ENCODE data around the gene MKI67.

MKI67 gene

DNA sequence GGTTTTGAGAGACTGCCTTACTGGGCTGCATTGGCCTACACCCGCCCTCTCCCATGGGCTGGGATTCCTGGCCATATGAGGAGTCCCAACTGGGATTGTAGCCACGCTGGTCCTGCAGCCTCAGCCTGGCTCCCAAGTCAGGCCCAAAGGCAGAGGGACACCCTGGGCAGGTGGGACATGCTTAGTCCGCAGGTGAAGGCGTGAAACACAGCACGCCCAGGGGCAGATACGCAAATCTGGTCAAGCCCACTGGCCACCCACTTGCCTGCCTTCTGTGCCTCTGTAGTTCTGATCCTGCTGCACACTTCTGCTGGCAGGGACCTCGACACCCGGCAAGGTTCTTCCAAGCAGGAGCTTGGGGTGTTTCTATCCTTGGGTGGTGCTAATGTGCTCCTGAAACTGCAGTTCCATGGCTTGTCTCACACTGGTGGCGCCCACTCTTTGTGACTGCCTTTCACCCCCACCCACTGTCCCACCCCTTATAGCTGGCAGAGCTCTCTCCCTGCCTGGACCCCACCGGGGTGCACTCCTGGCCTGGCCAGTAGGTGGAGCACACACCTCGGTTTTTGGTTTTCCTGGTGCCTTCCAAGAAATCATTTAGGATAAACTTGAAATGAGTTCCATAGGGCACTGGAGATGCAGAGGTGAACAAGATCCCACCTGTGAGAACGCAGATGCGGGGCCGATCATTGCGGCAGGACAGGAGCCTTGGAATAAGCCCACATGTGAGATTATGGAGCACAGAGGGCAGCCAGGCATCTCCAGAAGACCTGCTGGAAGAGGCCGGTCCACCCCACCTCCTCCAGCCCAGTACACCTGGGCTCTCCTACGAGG lies 47.9 kb downstream of the MKI67 start:
- peaks cover 33% of the 10 kb centered on the region for H3K36me3 Mint-ChIP-seq (ENCODE audit: low read depth)
- no peaks in the 10 kb centered on the region for H3K9me3 Mint-ChIP-seq
- H3K27ac Mint-ChIP-seq: no peak overlapping the region

DNA sequence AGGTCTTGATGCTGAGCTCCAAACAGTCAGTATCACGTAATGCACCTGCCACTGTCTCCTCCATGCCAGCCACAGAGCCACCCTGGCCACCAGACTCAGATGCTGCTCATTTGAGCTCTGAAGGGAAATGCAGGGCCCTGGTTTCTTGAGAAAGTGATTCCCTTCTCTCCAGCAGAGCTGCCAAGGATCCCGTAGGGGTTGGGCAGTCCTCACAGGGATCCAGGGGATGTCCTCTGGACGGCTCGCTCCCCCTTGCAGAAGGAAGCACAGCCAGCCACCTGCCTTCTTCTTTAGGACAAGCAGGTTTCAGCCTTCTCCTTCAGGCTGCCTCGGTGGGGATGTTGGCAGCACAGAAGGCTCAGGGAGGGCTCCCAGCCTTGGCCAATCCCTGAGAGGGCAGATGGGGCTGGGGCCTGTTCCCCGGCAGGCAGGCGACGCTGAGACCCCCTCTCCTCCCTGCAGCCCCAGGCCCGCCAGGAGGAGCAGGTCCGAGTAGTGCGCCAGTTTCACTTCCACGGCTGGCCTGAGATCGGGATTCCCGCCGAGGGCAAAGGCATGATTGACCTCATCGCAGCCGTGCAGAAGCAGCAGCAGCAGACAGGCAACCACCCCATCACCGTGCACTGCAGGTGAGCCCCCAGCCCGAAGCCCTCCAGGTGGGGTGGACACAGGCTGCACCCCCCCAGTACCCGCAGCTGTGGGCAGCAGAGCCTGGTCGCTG lies 48.9 kb downstream of the MKI67 start:
- Mint-ChIP-seq H3K36me3 (ENCODE audit: low read depth) (peaks cover 40% of the 10 kb centered on the region), H3K9me3 (no peaks in the 10 kb centered on the region), H3K4me1 (ENCODE audit: low read depth) (peaks cover 10% of the 10 kb centered on the region), H3K4me3 (no peak overlapping the region), H3K27me3 (ENCODE audit: low read depth) (no peaks in the 10 kb centered on the region), H3K27ac (no peak overlapping the region)
- DNase-seq (ENCODE audit: low spot score): no peak

More for the DNA sequence above, 47.9 kb downstream of the MKI67 start:
- Mint-ChIP-seq H3K4me1 (ENCODE audit: low read depth) (peaks cover 8% of the 10 kb centered on the region), H3K4me3 (no peak overlapping the region), H3K27me3 (ENCODE audit: low read depth) (no peaks in the 10 kb centered on the region)
- DNase-seq (ENCODE audit: low spot score): no peak

DNA sequence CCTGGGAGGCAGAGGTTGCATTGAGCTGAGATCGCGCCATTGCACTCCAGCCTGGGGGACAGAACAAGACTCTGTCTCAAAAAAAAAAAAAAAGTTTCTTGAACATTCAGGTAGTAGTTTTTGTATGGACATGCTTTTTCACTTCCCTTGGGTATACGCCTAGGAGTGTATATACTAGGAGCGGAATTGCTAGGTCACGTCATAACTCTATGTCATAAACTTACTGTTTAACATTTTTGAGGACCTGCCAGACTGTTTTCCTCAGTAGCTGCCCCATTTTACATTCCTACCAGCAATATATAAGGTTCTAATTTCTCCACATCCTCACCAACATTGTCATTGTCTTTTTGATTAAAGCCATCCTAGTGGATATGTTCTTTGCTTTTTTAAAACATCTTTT lies 51.6 kb downstream of the MKI67 start:
- no peaks in the 10 kb centered on the region for H3K27me3 Mint-ChIP-seq (ENCODE audit: low read depth)
- no peak overlapping the region for H3K4me3 Mint-ChIP-seq
- no peak overlapping the region for H3K27ac Mint-ChIP-seq
- peaks cover 10% of the 10 kb centered on the region for H3K4me1 Mint-ChIP-seq (ENCODE audit: low read depth)
- peaks cover 59% of the 10 kb centered on the region for H3K36me3 Mint-ChIP-seq (ENCODE audit: low read depth)
- no peaks in the 10 kb centered on the region for H3K9me3 Mint-ChIP-seq
- DNase-seq (ENCODE audit: low spot score): no peak

DNA sequence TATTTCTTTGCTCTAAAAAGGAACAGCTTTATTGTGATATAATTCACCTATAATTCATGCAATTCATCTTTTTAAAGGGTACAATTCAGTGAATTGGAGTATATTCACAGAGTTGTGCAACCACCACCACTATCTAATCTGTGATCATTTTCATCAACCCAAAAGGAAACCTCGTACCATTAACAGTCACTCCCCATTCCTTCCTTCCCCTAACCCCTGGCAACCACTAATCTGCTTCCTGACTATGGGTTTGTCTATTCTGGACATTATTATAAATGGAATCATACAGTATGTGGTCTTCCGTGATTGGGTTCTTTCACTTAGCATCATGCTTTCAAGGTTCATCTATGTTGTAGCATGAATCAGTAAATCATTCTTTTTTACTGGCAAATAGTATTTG lies 52.3 kb downstream of the MKI67 start:
- H3K9me3 Mint-ChIP-seq: no peaks in the 10 kb centered on the region
- no peak overlapping the region for H3K27ac Mint-ChIP-seq
- H3K4me3 Mint-ChIP-seq: no peak overlapping the region
- H3K36me3 Mint-ChIP-seq (ENCODE audit: low read depth): peaks cover 55% of the 10 kb centered on the region
- DNase-seq (ENCODE audit: low spot score): no peak
- H3K4me1 Mint-ChIP-seq (ENCODE audit: low read depth): peaks cover 10% of the 10 kb centered on the region
- H3K27me3 Mint-ChIP-seq (ENCODE audit: low read depth): no peaks in the 10 kb centered on the region

DNA sequence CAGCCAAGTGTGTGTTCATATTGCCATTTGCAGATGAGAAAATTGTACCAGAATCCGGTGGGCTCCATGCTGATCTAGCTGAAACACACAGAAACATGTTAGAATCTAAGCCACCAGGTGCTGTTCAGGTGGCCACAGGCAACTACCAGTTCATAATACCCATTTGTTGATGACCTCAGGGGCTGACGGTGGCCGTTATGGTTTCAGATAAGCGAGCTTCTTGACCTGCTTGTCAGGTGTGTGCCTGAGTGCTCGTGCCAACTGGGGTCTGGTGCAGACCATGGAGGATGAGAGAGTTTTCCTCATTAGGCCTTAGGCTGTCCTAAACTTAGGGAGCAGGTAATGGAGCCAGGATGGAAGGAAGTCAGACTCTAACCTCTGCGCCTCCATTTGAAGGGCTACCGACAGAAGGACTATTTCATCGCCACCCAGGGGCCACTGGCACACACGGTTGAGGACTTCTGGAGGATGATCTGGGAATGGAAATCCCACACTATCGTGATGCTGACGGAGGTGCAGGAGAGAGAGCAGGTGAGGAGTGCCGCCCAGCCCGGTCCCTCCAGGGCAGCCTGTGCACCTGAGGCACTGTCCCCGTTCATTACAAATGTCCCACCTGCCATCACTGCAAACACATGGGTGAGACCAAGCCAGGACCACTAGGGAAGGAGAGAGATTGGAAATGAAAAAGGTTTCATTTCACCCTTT lies 53.1 kb downstream of the MKI67 start:
- Mint-ChIP-seq H3K4me1 (ENCODE audit: low read depth) (peaks cover 10% of the 10 kb centered on the region), H3K9me3 (no peaks in the 10 kb centered on the region), H3K36me3 (ENCODE audit: low read depth) (peaks cover 56% of the 10 kb centered on the region), H3K27ac (no peak overlapping the region), H3K27me3 (ENCODE audit: low read depth) (no peaks in the 10 kb centered on the region), H3K4me3 (no peak overlapping the region)
- DNase-seq (ENCODE audit: low spot score): no peak

DNA sequence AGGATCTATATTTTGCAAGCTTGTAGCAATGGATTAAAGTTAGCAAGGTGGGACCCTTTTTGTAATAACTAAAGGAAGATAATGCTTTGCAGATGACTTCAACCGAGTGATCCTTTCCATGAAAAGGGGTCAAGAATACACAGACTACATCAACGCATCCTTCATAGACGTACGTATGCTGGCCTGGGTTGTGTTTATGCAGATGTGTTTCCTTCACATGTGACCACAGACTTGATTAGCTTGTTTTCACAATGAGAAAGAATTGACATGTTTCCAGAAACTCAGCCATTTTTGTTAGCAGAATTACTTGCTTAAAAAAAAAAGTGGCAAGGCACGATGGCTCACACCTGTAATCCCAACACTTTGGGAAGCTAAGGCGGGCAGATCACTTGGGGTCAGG lies 54.2 kb downstream of the MKI67 start:
- H3K27ac Mint-ChIP-seq: no peak overlapping the region
- H3K36me3 Mint-ChIP-seq (ENCODE audit: low read depth): peaks cover 63% of the 10 kb centered on the region
- peaks cover 14% of the 10 kb centered on the region for H3K4me1 Mint-ChIP-seq (ENCODE audit: low read depth)
- no peaks in the 10 kb centered on the region for H3K9me3 Mint-ChIP-seq
- no peaks in the 10 kb centered on the region for H3K27me3 Mint-ChIP-seq (ENCODE audit: low read depth)
- DNase-seq (ENCODE audit: low spot score): no peak
- no peak overlapping the region for H3K4me3 Mint-ChIP-seq

DNA sequence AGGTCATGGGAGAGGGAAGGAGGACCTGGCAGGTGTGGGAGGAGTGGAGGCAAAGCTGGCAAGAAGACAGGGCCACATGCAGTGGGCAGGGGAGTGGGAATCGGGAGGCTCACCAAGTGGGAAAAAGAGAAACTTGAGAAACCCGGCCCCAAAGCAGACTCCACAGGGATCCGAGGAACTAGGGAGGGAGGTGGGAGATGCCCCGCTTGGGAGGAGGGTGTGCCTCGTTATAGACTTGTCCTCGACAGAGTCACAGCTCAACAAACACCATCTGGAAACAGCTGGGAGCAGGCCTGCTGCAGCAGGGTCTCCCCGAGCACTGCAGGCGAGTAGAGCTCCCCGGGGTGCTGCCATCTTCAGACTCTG lies 54.8 kb downstream of the MKI67 start:
- Mint-ChIP-seq H3K27ac (no peak overlapping the region), H3K4me1 (ENCODE audit: low read depth) (peaks cover 18% of the 10 kb centered on the region), H3K9me3 (no peaks in the 10 kb centered on the region), H3K36me3 (ENCODE audit: low read depth) (peaks cover 65% of the 10 kb centered on the region), H3K27me3 (ENCODE audit: low read depth) (no peaks in the 10 kb centered on the region), H3K4me3 (no peak overlapping the region)
- DNase-seq (ENCODE audit: low spot score): no peak

DNA sequence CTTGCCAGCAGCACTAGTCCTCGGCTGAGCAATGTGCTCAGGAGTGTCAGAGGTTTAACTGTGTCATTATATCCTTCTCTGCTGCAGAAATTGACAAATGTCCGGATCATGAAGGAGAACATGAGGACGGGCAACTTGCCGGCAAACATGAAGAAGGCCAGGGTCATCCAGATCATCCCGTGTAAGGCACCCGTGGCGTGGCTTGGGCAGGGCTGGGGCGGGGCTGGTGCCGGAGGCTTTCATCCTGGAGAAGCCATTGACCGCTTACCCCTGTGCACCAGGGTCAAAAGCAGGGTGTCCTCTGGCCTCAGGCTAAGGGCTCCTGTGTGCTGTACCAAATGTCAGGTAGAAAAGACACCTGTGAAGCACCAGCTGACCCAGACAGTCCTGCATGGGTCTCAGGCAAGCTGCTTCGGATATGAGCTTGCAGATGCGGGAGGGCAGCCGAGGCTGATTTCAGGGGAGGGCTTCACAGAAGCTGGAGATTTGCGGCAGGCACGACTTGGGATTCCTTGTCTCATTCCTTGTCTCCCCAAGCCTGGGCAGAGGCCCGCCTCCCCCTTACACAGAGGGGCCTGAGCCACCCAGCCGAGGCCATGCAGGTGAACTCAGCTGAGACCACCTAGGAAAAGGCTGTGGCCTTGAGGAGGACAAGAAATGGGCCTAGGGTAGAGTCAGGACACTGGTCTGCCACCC lies 55.4 kb downstream of the MKI67 start:
- Mint-ChIP-seq H3K4me3 (no peak overlapping the region), H3K4me1 (ENCODE audit: low read depth) (peaks cover 21% of the 10 kb centered on the region), H3K27me3 (ENCODE audit: low read depth) (no peaks in the 10 kb centered on the region), H3K27ac (no peak overlapping the region), H3K36me3 (ENCODE audit: low read depth) (peaks cover 69% of the 10 kb centered on the region), H3K9me3 (no peaks in the 10 kb centered on the region)
- DNase-seq (ENCODE audit: low spot score): no peak

DNA sequence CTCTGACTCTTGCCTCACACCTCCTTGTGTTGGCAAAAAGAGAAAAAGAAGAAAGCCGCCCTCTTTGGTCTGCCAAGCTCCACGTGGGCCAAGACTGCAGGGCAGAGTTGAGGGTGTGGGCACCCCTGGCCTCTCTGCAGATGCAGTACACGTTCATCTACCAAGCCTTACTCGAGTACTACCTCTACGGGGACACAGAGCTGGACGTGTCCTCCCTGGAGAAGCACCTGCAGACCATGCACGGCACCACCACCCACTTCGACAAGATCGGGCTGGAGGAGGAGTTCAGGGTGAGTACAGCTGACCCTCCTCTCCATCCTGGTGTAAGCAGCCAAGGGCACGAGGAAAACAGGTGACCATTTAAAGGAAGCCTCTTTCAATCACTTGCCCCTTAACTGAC lies 56.1 kb downstream of the MKI67 start:
- no peak for DNase-seq (ENCODE audit: low spot score)
- no peak overlapping the region for H3K4me3 Mint-ChIP-seq
- H3K36me3 Mint-ChIP-seq (ENCODE audit: low read depth): peaks cover 70% of the 10 kb centered on the region
- no peaks in the 10 kb centered on the region for H3K27me3 Mint-ChIP-seq (ENCODE audit: low read depth)
- H3K27ac Mint-ChIP-seq: no peak overlapping the region
- peaks cover 29% of the 10 kb centered on the region for H3K4me1 Mint-ChIP-seq (ENCODE audit: low read depth)
- no peaks in the 10 kb centered on the region for H3K9me3 Mint-ChIP-seq

DNA sequence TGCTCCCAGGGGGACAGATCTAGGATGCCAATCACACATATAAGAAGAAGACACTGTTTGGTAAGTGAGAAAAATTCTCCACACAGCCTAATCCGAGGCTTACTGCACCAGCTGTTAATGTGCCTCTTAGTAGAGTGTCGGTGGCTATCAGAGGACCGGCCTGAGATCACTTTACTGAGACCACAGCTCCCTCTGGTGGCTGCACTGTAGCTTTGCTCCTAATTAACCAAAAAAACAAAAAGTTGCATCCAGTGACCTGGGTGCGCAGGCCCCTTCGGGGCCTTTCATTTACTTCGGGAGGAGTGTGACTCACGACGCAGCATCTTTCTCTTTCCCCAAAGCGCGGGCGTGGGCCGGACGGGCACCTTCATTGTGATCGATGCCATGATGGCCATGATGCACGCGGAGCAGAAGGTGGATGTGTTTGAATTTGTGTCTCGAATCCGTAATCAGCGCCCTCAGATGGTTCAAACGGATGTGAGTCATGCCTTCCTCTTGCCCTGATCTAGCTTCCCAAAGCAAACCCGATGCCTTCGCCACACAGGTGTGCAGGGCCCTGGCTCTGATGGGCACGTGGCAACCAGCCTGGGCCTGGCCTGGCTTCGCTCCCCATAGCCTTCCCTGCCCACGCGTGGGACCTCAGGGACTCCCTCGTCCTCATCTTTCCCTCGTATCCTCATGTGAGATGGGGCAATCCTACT lies 56.7 kb downstream of the MKI67 start:
- Mint-ChIP-seq H3K36me3 (ENCODE audit: low read depth) (peaks cover 72% of the 10 kb centered on the region), H3K27ac (no peak overlapping the region), H3K4me3 (no peak overlapping the region), H3K9me3 (no peaks in the 10 kb centered on the region), H3K4me1 (ENCODE audit: low read depth) (peaks cover 35% of the 10 kb centered on the region), H3K27me3 (ENCODE audit: low read depth) (no peaks in the 10 kb centered on the region)
- peak; percentile 63 for DNase-seq (ENCODE audit: low spot score)

DNA sequence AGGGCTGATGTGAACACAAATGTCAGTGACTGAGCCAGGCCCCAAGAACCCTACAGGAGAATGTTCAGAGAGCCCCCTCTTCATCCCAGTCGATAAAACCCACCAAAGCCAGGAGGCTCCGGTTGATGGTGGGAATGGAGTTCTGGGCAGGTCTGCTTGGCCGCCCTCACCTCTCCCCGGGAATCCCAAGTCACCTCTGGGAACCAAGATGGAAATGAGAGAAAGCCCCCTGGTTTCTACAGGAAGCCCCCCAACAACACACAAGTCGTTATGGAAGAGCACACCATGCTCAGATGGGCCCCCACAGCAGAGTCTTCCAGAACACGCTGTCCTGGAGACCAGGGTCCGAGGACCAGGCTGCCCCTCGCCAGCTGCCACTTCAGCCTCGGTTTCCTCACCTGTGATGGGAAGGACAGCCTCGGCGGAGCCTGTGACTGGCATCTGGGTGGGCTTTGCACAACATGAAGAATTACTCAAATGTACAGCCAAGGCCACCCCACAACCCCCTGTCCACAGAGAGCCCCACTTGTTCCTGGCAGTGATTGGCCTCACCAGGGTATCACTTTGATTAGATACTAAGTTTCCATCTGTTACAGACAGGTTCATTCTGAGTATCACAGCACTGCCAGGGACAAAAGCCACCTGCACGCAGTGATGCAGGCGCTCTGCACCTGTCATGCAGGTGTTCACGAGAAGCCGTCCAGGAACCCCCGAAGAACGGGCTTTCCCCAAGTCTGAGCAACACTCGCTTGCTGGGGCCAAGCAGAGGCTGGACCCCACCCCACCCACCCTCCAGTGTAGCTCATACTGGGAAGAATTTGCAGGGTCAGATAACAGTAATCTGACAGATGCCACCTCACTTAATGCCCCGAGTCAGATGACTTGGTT lies 57.6 kb downstream of the MKI67 start:
- H3K4me3 Mint-ChIP-seq: no peak overlapping the region
- no peaks in the 10 kb centered on the region for H3K9me3 Mint-ChIP-seq
- peaks cover 71% of the 10 kb centered on the region for H3K36me3 Mint-ChIP-seq (ENCODE audit: low read depth)
- no peaks in the 10 kb centered on the region for H3K27me3 Mint-ChIP-seq (ENCODE audit: low read depth)
- H3K27ac Mint-ChIP-seq: no peak overlapping the region
- peaks cover 39% of the 10 kb centered on the region for H3K4me1 Mint-ChIP-seq (ENCODE audit: low read depth)
- DNase-seq (ENCODE audit: low spot score): no peak

DNA sequence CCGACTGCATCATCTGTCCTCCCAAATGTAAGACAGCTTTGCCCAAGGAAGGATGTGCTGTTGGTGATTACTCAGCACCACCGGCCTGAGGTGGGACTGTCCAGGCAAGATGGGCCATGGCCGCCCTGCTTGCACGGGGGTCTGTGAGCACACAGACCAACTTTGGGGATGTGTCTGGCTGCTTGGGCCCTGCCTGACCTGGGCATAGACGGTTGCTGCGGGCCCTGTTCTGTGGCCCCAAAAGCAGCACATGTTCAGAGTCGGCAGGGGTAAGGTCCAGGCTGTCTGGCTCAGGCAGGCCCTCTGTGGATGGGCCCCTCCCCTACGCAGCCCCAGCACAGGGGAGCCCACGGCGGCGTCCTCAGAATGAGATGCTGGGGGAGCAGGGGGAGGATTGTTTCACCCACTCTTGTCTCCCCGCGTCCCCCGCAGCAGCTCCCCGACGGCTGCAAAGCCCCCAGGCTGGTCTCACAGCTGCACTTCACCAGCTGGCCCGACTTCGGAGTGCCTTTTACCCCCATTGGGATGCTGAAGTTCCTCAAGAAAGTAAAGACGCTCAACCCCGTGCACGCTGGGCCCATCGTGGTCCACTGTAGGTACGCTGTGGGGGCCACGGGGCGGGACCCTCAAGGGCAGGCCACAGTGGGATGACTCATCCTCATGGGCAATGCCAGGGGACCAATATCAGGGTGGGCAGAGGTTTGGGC lies 58.4 kb downstream of the MKI67 start:
- H3K27ac Mint-ChIP-seq: no peak overlapping the region
- DNase-seq (ENCODE audit: low spot score): no peak
- peaks cover 65% of the 10 kb centered on the region for H3K36me3 Mint-ChIP-seq (ENCODE audit: low read depth)
- no peaks in the 10 kb centered on the region for H3K9me3 Mint-ChIP-seq
- H3K4me3 Mint-ChIP-seq: no peak overlapping the region
- no peaks in the 10 kb centered on the region for H3K27me3 Mint-ChIP-seq (ENCODE audit: low read depth)
- H3K4me1 Mint-ChIP-seq (ENCODE audit: low read depth): peaks cover 42% of the 10 kb centered on the region
